ENCODE data around the gene STAMBP.
"Not testable (repeated sequence)": the region's sequence is repeated elsewhere in the genome, so short reads cannot be mapped to it uniquely, and the experiment has no call there.

The STAMBP gene

GRCh38 chr2:73836141-73836943 lies 7.6 kb downstream of the STAMBP start:
- no peak for DNase-seq (ENCODE audit: low read depth in 1 of 2, low spot score in 1 of 2)

GRCh38 chr2:73837847-73838585 lies 9.3 kb downstream of the STAMBP start:
- DNase-seq (ENCODE audit: low read depth in 1 of 2, low spot score in 1 of 2), result no peak

GRCh38 chr2:73838889-73839534 lies 10.3 kb downstream of the STAMBP start:
- DNase-seq (ENCODE audit: low read depth in 1 of 2, low spot score in 1 of 2), result no peak

- DNase-seq (ENCODE audit: low read depth in 1 of 2, low spot score in 1 of 2), result no peak
Observed at GRCh38 chr2:73839653-73840411, 11.1 kb downstream of the STAMBP start.

GRCh38 chr2:73841912-73842738 lies 13.4 kb downstream of the STAMBP start:
- no peak for DNase-seq (ENCODE audit: low read depth in 1 of 2, low spot score in 1 of 2)

GRCh38 chr2:73842739-73843019 lies 13.9 kb downstream of the STAMBP start:
- no peak for DNase-seq (ENCODE audit: low read depth in 1 of 2, low spot score in 1 of 2)

- DNase-seq (ENCODE audit: low read depth in 1 of 2, low spot score in 1 of 2), result no peak
Observed at GRCh38 chr2:73844087-73844486, 15.3 kb downstream of the STAMBP start.

- no peak for DNase-seq (ENCODE audit: low read depth in 1 of 2, low spot score in 1 of 2)
Observed at GRCh38 chr2:73850009-73850408, 21.2 kb downstream of the STAMBP start.

GRCh38 chr2:73851274-73851673 lies 22.5 kb downstream of the STAMBP start:
- no peak for DNase-seq (ENCODE audit: low read depth in 1 of 2, low spot score in 1 of 2)

- DNase-seq (ENCODE audit: low read depth in 1 of 2, low spot score in 1 of 2), result no peak
Observed at GRCh38 chr2:73852020-73852419, 23.3 kb downstream of the STAMBP start.

- DNase-seq (ENCODE audit: low read depth in 1 of 2, low spot score in 1 of 2), result no peak
Observed at GRCh38 chr2:73855526-73855925, 26.8 kb downstream of the STAMBP start.

- no peak for DNase-seq (ENCODE audit: low read depth in 1 of 2, low spot score in 1 of 2)
Observed at GRCh38 chr2:73856214-73856613, 27.5 kb downstream of the STAMBP start.

GRCh38 chr2:73859721-73860586 lies 31.2 kb downstream of the STAMBP start:
- DNase-seq (ENCODE audit: low read depth in 1 of 2, low spot score in 1 of 2), result no peak

GRCh38 chr2:73862987-73863386 lies 34.2 kb downstream of the STAMBP start:
- DNase-seq (ENCODE audit: low read depth in 1 of 2, low spot score in 1 of 2), result no peak

- DNase-seq (ENCODE audit: low read depth in 1 of 2, low spot score in 1 of 2), result no peak
Observed at GRCh38 chr2:73868204-73868978, 39.6 kb downstream of the STAMBP start.

- DNase-seq (ENCODE audit: low read depth in 1 of 2, low spot score in 1 of 2), result no peak
Observed at GRCh38 chr2:73870084-73870483, 41.3 kb downstream of the STAMBP start.

- DNase-seq (ENCODE audit: low read depth in 1 of 2, low spot score in 1 of 2), result no peak
Observed at GRCh38 chr2:73877071-73877802, 48.5 kb downstream of the STAMBP start.

- not testable (repeated sequence) for DNase-seq (ENCODE audit: low read depth in 1 of 2, low spot score in 1 of 2)
Observed at GRCh38 chr2:73877984-73878383, 49.2 kb downstream of the STAMBP start.

Measured in stimulated activated CD4-positive, alpha-beta T cell treated with anti-CD3 and anti-CD28 coated beads, Interleukin-15, amount 100 ng/mL, for 1 hour (primary cell).